Measurements from ENCODE around the gene TMEM243. TPM values are rescaled to one million over a fixed set of nuclear protein-coding genes. Genes with fewer than 3 reads are reported as not detected.

Gene TMEM243
- total and polyA plus RNA-seq, 10 of the 15 experiments (the other 5 are each of a cell fraction or from before 2014, with no cell fraction given): 47.8 to 170 (median 77.9) TPM

GRCh38 chr7:87152112-87152896 is 67.2 kb downstream of the TMEM243 start, which contains the start of gene DMTF1 (continued):
- peak; percentile 98 for TF ChIP-seq YY1 (IDR thresholded peaks at IDR 0.05; ENCODE audit: low read depth, low read length)
- peak; percentile 51 for TF ChIP-seq BCL3 (IDR thresholded peaks at IDR 0.05; ENCODE audit: borderline replicate concordance, insufficient read depth, low read depth, low read length, poor library complexity, severe bottlenecking)
- peak; percentile 32 for TF ChIP-seq MYC (IDR thresholded peaks at IDR 0.05; ENCODE audit: insufficient read depth, insufficient read length, insufficient replicate concordance, low read length, severe bottlenecking)
- peak; percentile 68 for TF ChIP-seq SREBF2 (IDR thresholded peaks at IDR 0.05; ENCODE audit: low read length)
- TF ChIP-seq MXI1 (IDR thresholded peaks at IDR 0.05; ENCODE audit: low read depth, low read length): peak; percentile 99
- no peak for TF ChIP-seq IRF4 (IDR thresholded peaks at IDR 0.05; ENCODE audit: low read depth, low read length)
- 0 out of 2 replicates have a peak, but pooled peaks have one; percentile 43 for TF ChIP-seq ZNF687 (IDR thresholded peaks at IDR 0.05)
- peak; percentile 66; the same call in 1 of the 2 replicates for TF ChIP-seq TAF1 (IDR thresholded peaks at IDR 0.05; ENCODE audit: borderline replicate concordance, low read depth, low read length)
- TF ChIP-seq RELA (IDR thresholded peaks at IDR 0.05; ENCODE audit: borderline replicate concordance, partially characterized antibody): no peak
- TF ChIP-seq IKZF2 (IDR thresholded peaks at IDR 0.05): peak; percentile 69 to 74
- no peak; the same call in 1 of the 2 replicates for TF ChIP-seq NR2F1 (conservative IDR thresholded peaks at IDR 0.05)
- TF ChIP-seq STAT3 (IDR thresholded peaks at IDR 0.05; ENCODE audit: low read depth, low read length): no peak
- no peak for TF ChIP-seq IRF5 (IDR thresholded peaks at IDR 0.05; ENCODE audit: borderline replicate concordance)
- peak; percentile 94 for TF ChIP-seq RB1 (IDR thresholded peaks at IDR 0.05; ENCODE audit: borderline replicate concordance)
- peak; percentile 85 for TF ChIP-seq CREM (IDR thresholded peaks at IDR 0.05; ENCODE audit: low read depth)
- peak; percentile 20; the same call in 1 of the 2 replicates for TF ChIP-seq NFIC (IDR thresholded peaks at IDR 0.05; ENCODE audit: low read depth, low read length)
- 0 out of 2 replicates have a peak, but pooled peaks have one; percentile 6 for TF ChIP-seq PAX5 (IDR thresholded peaks at IDR 0.05; ENCODE audit: borderline replicate concordance, low read depth, low read length)
- no peak for TF ChIP-seq WRNIP1 (IDR thresholded peaks at IDR 0.05; ENCODE audit: borderline replicate concordance, low read depth, low read length)
- TF ChIP-seq ZZZ3 (IDR thresholded peaks at IDR 0.05; ENCODE audit: control insufficient read depth, insufficient read length, low read depth): no peak
- peak; percentile 64; the same call in 1 of the 2 replicates for TF ChIP-seq CBX5 (IDR thresholded peaks at IDR 0.05; ENCODE audit: low read depth)
- TF ChIP-seq RELB (IDR thresholded peaks at IDR 0.05; ENCODE audit: low read depth): peak; percentile 78; the same call in 1 of the 2 replicates
- TF ChIP-seq CBFB (IDR thresholded peaks at IDR 0.05; ENCODE audit: low read depth): peak; percentile 45; the same call in 1 of the 2 replicates

Measured in GM12878 (cell line).